HEK293 (cell line): ENCODE measurements around the gene TAGLN2.

Experiments
- BCL11B ChIP-seq: fragments of 450-650 bp; formaldehyde crosslinking; IDR thresholded peaks from 2 replicates; pipeline ENCODE4 v1.5.1; 2016; ENCODE audit warnings: low read depth, missing biosample characterization, missing genetic modification characterization
- EGR2 ChIP-seq: fragments of 450-650 bp; formaldehyde crosslinking; IDR thresholded peaks from 2 replicates; pipeline ENCODE4 v1.5.1; 2016; ENCODE audit warnings: low read depth, missing biosample characterization, missing genetic modification characterization
- KLF1 ChIP-seq: fragments of 450-650 bp; formaldehyde crosslinking; IDR thresholded peaks from 2 replicates; pipeline ENCODE4 v1.5.1; 2016; ENCODE audit warnings: missing biosample characterization, missing genetic modification characterization
- MZF1 ChIP-seq: fragments of 450-650 bp; formaldehyde crosslinking; IDR thresholded peaks from 2 replicates; pipeline ENCODE4 v1.5.1; 2017; ENCODE audit warnings: missing biosample characterization, missing genetic modification characterization, borderline replicate concordance
- REPIN1 ChIP-seq: fragments of 450-650 bp; formaldehyde crosslinking; IDR thresholded peaks from 2 replicates; pipeline ENCODE4 v1.5.1; 2017; ENCODE audit warnings: missing biosample characterization, missing genetic modification characterization, low read depth
- SALL2 ChIP-seq: fragments of 450-650 bp; formaldehyde crosslinking; IDR thresholded peaks from 2 replicates; pipeline ENCODE4 v1.5.0; 2017; ENCODE audit warnings: missing biosample characterization, mild to moderate bottlenecking, missing genetic modification characterization, borderline replicate concordance
- SETDB1 ChIP-seq: IDR thresholded peaks from one replicate; pipeline ENCODE4 v1.6.1; 2017; ENCODE audit warnings: mild to moderate bottlenecking, low read length, moderate library complexity, mixed read lengths; ENCODE audit not compliant: insufficient read length
- SP2 ChIP-seq: fragments of 450-650 bp; formaldehyde crosslinking; IDR thresholded peaks from 2 replicates; pipeline ENCODE4 v1.5.1; 2016; ENCODE audit warnings: missing biosample characterization, missing genetic modification characterization
- TRIM28 ChIP-seq: IDR thresholded peaks from 2 replicates; pipeline ENCODE4 v1.6.1; 2011; ENCODE audit warnings: low read length, control low read depth, borderline replicate concordance
- ZBTB1 ChIP-seq: fragments of 450-650 bp; formaldehyde crosslinking; IDR thresholded peaks from 2 replicates; pipeline ENCODE4 v1.5.1; 2016; ENCODE audit warnings: missing biosample characterization, missing genetic modification characterization
- ZBTB20 ChIP-seq: fragments of 450-650 bp; formaldehyde crosslinking; IDR thresholded peaks from 2 replicates; pipeline ENCODE4 v1.5.1; 2016; ENCODE audit warnings: missing biosample characterization, missing genetic modification characterization
- ZEB2 ChIP-seq: fragments of 450-650 bp; formaldehyde crosslinking; IDR thresholded peaks from 2 replicates; pipeline ENCODE4 v1.5.1; 2016; ENCODE audit warnings: missing biosample characterization, missing genetic modification characterization
- ZNF155 ChIP-seq: fragments of 450-650 bp; formaldehyde crosslinking; IDR thresholded peaks from 2 replicates; pipeline ENCODE4 v1.5.1; 2016; ENCODE audit warnings: missing biosample characterization, missing genetic modification characterization
- ZNF16 ChIP-seq: fragments of 450-650 bp; formaldehyde crosslinking; IDR thresholded peaks from 2 replicates; pipeline ENCODE4 v1.5.1; 2016; ENCODE audit warnings: low read depth, missing biosample characterization, missing genetic modification characterization
- ZNF221 ChIP-seq: fragments of 450-650 bp; formaldehyde crosslinking; IDR thresholded peaks from 2 replicates; pipeline ENCODE4 v1.5.1; 2017; ENCODE audit warnings: missing biosample characterization, missing genetic modification characterization, borderline replicate concordance
- ZNF530 ChIP-seq: fragments of 450-650 bp; formaldehyde crosslinking; IDR thresholded peaks from 2 replicates; pipeline ENCODE4 v1.5.1; 2016; ENCODE audit warnings: low read depth, missing biosample characterization, missing genetic modification characterization
- ZNF549 ChIP-seq: fragments of 450-650 bp; IDR thresholded peaks from 2 replicates; pipeline ENCODE4 v1.5.1; 2018; ENCODE audit warnings: missing biosample characterization, missing genetic modification characterization, mild to moderate bottlenecking, inconsistent platforms, moderate library complexity
- ZNF555 ChIP-seq: fragments of 450-650 bp; formaldehyde crosslinking; conservative IDR thresholded peaks from 2 replicates; pipeline ENCODE4 v1.5.1; 2017; ENCODE audit warnings: missing biosample characterization, mild to moderate bottlenecking, missing genetic modification characterization, inconsistent platforms
- ZNF560 ChIP-seq: fragments of 450-650 bp; formaldehyde crosslinking; IDR thresholded peaks from 2 replicates; pipeline ENCODE4 v1.5.1; 2017; ENCODE audit warnings: missing biosample characterization, missing genetic modification characterization, borderline replicate concordance
- ZNF621 ChIP-seq: fragments of 450-650 bp; formaldehyde crosslinking; IDR thresholded peaks from 2 replicates; pipeline ENCODE4 v1.5.1; 2017; ENCODE audit warnings: missing biosample characterization, missing genetic modification characterization
- ZNF623 ChIP-seq: fragments of 450-650 bp; formaldehyde crosslinking; IDR thresholded peaks from 2 replicates; pipeline ENCODE4 v1.5.1; 2016; ENCODE audit warnings: missing biosample characterization, missing genetic modification characterization
- ZNF658 ChIP-seq: fragments of 450-650 bp; formaldehyde crosslinking; IDR thresholded peaks from 2 replicates; pipeline ENCODE4; 2016; ENCODE audit warnings: missing biosample characterization, missing genetic modification characterization
- ZNF660 ChIP-seq: fragments of 450-650 bp; IDR thresholded peaks from 2 replicates; pipeline ENCODE4 v1.5.1; 2018; ENCODE audit warnings: missing biosample characterization, mild to moderate bottlenecking, missing genetic modification characterization
- ZNF677 ChIP-seq: fragments of 450-650 bp; IDR thresholded peaks from 2 replicates; pipeline ENCODE4 v1.5.0; 2018; ENCODE audit warnings: missing biosample characterization, mild to moderate bottlenecking, missing genetic modification characterization, moderate library complexity
- ZNF776 ChIP-seq: fragments of 450-650 bp; formaldehyde crosslinking; IDR thresholded peaks from 2 replicates; pipeline ENCODE4 v1.5.0; 2017; ENCODE audit warnings: missing biosample characterization, missing genetic modification characterization, borderline replicate concordance
- ZNF792 ChIP-seq: fragments of 450-650 bp; formaldehyde crosslinking; IDR thresholded peaks from 2 replicates; pipeline ENCODE4 v1.5.1; 2016; ENCODE audit warnings: missing biosample characterization, missing genetic modification characterization
- ZNF837 ChIP-seq: fragments of 450-650 bp; formaldehyde crosslinking; IDR thresholded peaks from 2 replicates; pipeline ENCODE4 v1.5.1; 2016; ENCODE audit warnings: missing biosample characterization, missing genetic modification characterization
- TF ChIP-seq, protein P1 (sequence below): fragments of 450-650 bp; formaldehyde crosslinking; IDR thresholded peaks from 2 replicates; pipeline ENCODE4 v1.5.1; 2016; ENCODE audit warnings: missing biosample characterization, missing genetic modification characterization
- TF ChIP-seq, protein P2 (sequence below): fragments of 450-650 bp; formaldehyde crosslinking; IDR thresholded peaks from 2 replicates; pipeline ENCODE4 v1.5.1; 2017; ENCODE audit warnings: missing biosample characterization, missing genetic modification characterization
- TF ChIP-seq, protein P3 (sequence below): IDR thresholded peaks from 2 replicates; pipeline ENCODE4 v1.6.1; 2011; ENCODE audit warnings: mild to moderate bottlenecking, low read depth, low read length, borderline replicate concordance
- TF ChIP-seq, protein P4 (sequence below): fragments of 450-650 bp; formaldehyde crosslinking; IDR thresholded peaks from 2 replicates; pipeline ENCODE4 v1.5.1; 2017; ENCODE audit warnings: missing biosample characterization, missing genetic modification characterization
- TF ChIP-seq, protein P5 (sequence below): fragments of 450-650 bp; formaldehyde crosslinking; IDR thresholded peaks from 2 replicates; pipeline ENCODE4 v1.5.1; 2016; ENCODE audit warnings: missing biosample characterization, missing genetic modification characterization

TAGLN2 gene

DNA sequence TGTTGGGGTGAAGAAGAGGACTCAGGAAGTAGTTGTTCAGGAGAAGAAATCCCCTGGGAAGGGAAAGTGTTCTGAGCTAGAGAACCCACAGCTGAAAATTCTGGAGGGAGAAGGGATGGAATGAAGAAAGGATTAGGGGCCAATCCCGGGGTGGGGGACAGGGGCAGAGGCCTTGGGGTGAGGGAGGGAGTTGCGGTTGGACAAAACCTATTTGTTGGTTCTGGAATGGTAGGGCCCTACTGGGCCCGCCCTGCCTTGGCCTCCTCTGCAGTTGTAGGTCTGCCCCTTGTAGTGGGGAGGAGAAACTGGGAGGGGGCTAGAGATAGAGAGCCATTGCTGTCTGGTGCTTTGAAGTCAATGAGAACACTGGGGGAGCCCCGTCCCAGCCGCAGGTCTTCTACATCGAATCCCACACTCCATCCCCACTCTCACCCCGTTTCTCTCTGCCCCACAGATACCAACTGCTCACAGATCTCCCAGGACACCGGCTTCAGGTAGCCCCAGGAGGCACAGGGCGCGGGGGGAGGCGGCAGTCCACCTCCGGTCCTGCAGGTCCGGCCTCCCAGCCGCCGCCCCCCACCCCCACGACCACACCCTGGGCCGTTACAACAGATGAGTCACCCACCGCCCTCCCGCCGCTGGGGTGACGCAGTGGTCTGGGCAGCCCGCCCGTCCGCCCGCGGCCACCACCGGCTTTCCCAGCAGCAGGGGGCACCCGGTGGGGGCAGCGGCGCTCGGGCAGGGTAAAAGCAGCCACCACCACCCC lies 1.1 kb downstream of the TAGLN2 start (continued):
- TF ChIP-seq, protein P1, sequence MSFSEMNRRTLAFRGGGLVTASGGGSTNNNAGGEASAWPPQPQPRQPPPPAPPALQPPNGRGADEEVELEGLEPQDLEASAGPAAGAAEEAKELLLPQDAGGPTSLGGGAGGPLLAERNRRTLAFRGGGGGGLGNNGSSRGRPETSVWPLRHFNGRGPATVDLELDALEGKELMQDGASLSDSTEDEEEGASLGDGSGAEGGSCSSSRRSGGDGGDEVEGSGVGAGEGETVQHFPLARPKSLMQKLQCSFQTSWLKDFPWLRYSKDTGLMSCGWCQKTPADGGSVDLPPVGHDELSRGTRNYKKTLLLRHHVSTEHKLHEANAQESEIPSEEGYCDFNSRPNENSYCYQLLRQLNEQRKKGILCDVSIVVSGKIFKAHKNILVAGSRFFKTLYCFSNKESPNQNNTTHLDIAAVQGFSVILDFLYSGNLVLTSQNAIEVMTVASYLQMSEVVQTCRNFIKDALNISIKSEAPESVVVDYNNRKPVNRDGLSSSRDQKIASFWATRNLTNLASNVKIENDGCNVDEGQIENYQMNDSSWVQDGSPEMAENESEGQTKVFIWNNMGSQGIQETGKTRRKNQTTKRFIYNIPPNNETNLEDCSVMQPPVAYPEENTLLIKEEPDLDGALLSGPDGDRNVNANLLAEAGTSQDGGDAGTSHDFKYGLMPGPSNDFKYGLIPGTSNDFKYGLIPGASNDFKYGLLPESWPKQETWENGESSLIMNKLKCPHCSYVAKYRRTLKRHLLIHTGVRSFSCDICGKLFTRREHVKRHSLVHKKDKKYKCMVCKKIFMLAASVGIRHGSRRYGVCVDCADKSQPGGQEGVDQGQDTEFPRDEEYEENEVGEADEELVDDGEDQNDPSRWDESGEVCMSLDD, result peak; percentile 92
- TF ChIP-seq ZBTB1 (tag by site-specific recombination) (peak; percentile 53; the same call in 1 of the 2 replicates), MZF1 (tag by site-specific recombination) (no peak), ZNF555 (tag by site-specific recombination) (no peak), ZNF837 (no peak), REPIN1 (tag by site-specific recombination) (no peak), ZNF776 (no peak), ZNF549 (no peak), ZNF660 (tag by site-specific recombination) (peak; percentile 83), ZNF623 (tag by site-specific recombination) (no peak), KLF1 (tag by site-specific recombination) (peak; percentile 100), ZNF16 (tag by site-specific recombination) (no peak), ZBTB20 (tag by site-specific recombination) (peak; percentile 22; the same call in 1 of the 2 replicates), ZNF530 (tag by site-specific recombination) (no peak), ZEB2 (peak; percentile 98), ZNF792 (tag by site-specific recombination) (0 out of 2 replicates have a peak, but pooled peaks have one; percentile 21), ZNF221 (tag by site-specific recombination) (no peak), SALL2 (tag by site-specific recombination) (no peak), ZNF621 (no peak), SETDB1 (no peak), BCL11B (peak; percentile 66), ZNF560 (tag by site-specific recombination) (no peak), ZNF155 (tag by site-specific recombination) (no peak), EGR2 (peak; percentile 97), ZNF677 (tag by site-specific recombination) (no peak), ZNF658 (tag by site-specific recombination) (no peak), TRIM28 (no peak), SP2 (peak; percentile 79)
- TF ChIP-seq, protein P2, sequence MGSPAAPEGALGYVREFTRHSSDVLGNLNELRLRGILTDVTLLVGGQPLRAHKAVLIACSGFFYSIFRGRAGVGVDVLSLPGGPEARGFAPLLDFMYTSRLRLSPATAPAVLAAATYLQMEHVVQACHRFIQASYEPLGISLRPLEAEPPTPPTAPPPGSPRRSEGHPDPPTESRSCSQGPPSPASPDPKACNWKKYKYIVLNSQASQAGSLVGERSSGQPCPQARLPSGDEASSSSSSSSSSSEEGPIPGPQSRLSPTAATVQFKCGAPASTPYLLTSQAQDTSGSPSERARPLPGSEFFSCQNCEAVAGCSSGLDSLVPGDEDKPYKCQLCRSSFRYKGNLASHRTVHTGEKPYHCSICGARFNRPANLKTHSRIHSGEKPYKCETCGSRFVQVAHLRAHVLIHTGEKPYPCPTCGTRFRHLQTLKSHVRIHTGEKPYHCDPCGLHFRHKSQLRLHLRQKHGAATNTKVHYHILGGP, result no peak
- TF ChIP-seq, protein P3, sequence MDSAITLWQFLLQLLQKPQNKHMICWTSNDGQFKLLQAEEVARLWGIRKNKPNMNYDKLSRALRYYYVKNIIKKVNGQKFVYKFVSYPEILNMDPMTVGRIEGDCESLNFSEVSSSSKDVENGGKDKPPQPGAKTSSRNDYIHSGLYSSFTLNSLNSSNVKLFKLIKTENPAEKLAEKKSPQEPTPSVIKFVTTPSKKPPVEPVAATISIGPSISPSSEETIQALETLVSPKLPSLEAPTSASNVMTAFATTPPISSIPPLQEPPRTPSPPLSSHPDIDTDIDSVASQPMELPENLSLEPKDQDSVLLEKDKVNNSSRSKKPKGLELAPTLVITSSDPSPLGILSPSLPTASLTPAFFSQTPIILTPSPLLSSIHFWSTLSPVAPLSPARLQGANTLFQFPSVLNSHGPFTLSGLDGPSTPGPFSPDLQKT, result no peak
- TF ChIP-seq, protein P4, sequence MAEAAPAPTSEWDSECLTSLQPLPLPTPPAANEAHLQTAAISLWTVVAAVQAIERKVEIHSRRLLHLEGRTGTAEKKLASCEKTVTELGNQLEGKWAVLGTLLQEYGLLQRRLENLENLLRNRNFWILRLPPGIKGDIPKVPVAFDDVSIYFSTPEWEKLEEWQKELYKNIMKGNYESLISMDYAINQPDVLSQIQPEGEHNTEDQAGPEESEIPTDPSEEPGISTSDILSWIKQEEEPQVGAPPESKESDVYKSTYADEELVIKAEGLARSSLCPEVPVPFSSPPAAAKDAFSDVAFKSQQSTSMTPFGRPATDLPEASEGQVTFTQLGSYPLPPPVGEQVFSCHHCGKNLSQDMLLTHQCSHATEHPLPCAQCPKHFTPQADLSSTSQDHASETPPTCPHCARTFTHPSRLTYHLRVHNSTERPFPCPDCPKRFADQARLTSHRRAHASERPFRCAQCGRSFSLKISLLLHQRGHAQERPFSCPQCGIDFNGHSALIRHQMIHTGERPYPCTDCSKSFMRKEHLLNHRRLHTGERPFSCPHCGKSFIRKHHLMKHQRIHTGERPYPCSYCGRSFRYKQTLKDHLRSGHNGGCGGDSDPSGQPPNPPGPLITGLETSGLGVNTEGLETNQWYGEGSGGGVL (tag by site-specific recombination), result peak; percentile 98
- TF ChIP-seq, protein P5, sequence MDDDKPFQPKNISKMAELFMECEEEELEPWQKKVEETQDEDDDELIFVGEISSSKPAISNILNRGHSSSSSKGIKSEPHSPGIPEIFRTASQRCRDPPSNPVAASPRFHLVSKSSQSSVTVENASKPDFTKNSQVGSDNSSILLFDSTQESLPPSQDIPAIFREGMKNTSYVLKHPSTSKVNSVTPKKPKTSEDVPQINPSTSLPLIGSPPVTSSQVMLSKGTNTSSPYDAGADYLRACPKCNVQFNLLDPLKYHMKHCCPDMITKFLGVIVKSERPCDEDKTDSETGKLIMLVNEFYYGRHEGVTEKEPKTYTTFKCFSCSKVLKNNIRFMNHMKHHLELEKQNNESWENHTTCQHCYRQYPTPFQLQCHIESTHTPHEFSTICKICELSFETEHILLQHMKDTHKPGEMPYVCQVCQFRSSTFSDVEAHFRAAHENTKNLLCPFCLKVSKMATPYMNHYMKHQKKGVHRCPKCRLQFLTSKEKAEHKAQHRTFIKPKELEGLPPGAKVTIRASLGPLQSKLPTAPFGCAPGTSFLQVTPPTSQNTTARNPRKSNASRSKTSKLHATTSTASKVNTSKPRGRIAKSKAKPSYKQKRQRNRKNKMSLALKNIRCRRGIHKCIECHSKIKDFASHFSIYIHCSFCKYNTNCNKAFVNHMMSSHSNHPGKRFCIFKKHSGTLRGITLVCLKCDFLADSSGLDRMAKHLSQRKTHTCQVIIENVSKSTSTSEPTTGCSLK, result no peak
